Measurements from ENCODE around the gene OSBPL1A. TPM values are rescaled to one million over a fixed set of nuclear protein-coding genes. Genes with fewer than 3 reads are reported as not detected.

The OSBPL1A gene
- total and polyA plus RNA-seq, 2 of the 8 experiments (the other 6 are each of a cell fraction or from before 2014, with no cell fraction given): 53.2 to 74.9 TPM

- POLR2A ChIA-PET (ENCODE audit: partially characterized antibody): interaction anchor here (1.1 to 2.9 kb wide), 2 partner anchors 31 to 70 kb away, joined by 3 to 18 read pairs; partner anchors contain the start of gene OSBPL1A
- H3K4me2 ChIP-seq (ENCODE audit: insufficient read depth in 1 of 2, low read depth in 2 of 2, low read length in 2 of 2): no peak overlapping the region
Observed at GRCh38 chr18:24428709-24429108, 31.1 kb upstream of the OSBPL1A start.

More at GRCh38 chr18:24428709-24429108, 31.1 kb upstream of the OSBPL1A start:
- H3K18ac ChIP-seq (ENCODE audit: extremely low read depth, low read length): no peak overlapping the region
- H3K9me3 ChIP-seq (ENCODE audit: insufficient read depth in 2 of 2, low read depth in 1 of 2, low read length in 1 of 2): no peaks in the 10 kb centered on the region
- H3K23me2 ChIP-seq (ENCODE audit: low read depth, low read length): peaks cover 3% of the 10 kb centered on the region; the same call in 1 of the 2 replicates
- CTCF ChIA-PET (ENCODE audit: partially characterized antibody): interaction anchor here (0.7 to 1.9 kb wide), 12 partner anchors 12 to 248 kb away, joined by 3 to 10 read pairs (median 4); partner anchors contain the start of gene OSBPL1A
- H3K14ac ChIP-seq (ENCODE audit: insufficient read length): no peak overlapping the region
- H3K79me2 ChIP-seq (ENCODE audit: control insufficient read depth in 1 of 2, insufficient read depth in 2 of 2, low read length in 2 of 2): peaks cover 0 to 21% of the 10 kb centered on the region in 2 experiments; a peak in 2 of 4 replicates
- no peak overlapping the region for H3K56ac ChIP-seq (replicated peaks; ENCODE audit: insufficient read length, low read depth, low read length)
- H4K8ac ChIP-seq (ENCODE audit: extremely low read depth, insufficient read depth, low read length): no peak overlapping the region
- H2BK5ac ChIP-seq (ENCODE audit: low read depth, low read length): no peak overlapping the region
- no peak overlapping the region for H2AFZ ChIP-seq (ENCODE audit: low read length)
- H2AK5ac ChIP-seq (ENCODE audit: low read depth, low read length): no peak overlapping the region
- no peak overlapping the region for H3K4ac ChIP-seq (replicated peaks; ENCODE audit: insufficient read length, low read depth, low read length)
- WGBS, 2 experiments (ENCODE audit: extremely low coverage in 1 of 2, insufficient coverage in 1 of 2, insufficient read length in 1 of 2, insufficient replicate concordance in 2 of 2, low coverage in 1 of 2, low lambda C conversion rate in 2 of 2, missing lambda C conversion rate in 1 of 2): 90% methylated on average over 3 of the region's 3 CpGs; no CpG with 5 or more reads in 1 of the 2 experiments
- no peak overlapping the region for H4K91ac ChIP-seq (replicated peaks; ENCODE audit: insufficient read length, low read length)
- peaks cover 0 to 6% (median 1%) of the 10 kb centered on the region in 4 experiments; a peak in 2 of 7 replicates for H3K4me1 ChIP-seq (replicated peaks in 1 of 4; ENCODE audit: control insufficient read depth in 3 of 4, insufficient read depth in 4 of 4, low read length in 3 of 4)
- H3K23ac ChIP-seq (ENCODE audit: insufficient read length): no peak overlapping the region
- no peak overlapping the region for H2BK20ac ChIP-seq (ENCODE audit: low read length)
- DNase-seq (ENCODE audit: low read depth in 1 of 2, low spot score in 2 of 2) (no peak), FAIRE-seq (peak; percentile 62)
- no peaks in the 10 kb centered on the region for H3K27me3 ChIP-seq (replicated peaks in 1 of 4; ENCODE audit: control insufficient read depth in 3 of 4, extremely low read depth in 1 of 4, insufficient read depth in 3 of 4, low read length in 3 of 4)
- H4K5ac ChIP-seq (ENCODE audit: insufficient read length, low read depth, low read length): no peak overlapping the region
- no peak overlapping the region for H3K27ac ChIP-seq (ENCODE audit: low read depth, low read length)
- H3K9ac ChIP-seq (replicated peaks in 1 of 4; ENCODE audit: extremely low read depth in 1 of 4, low read depth in 3 of 4, low read length in 3 of 4): no peak overlapping the region
- H3K79me1 ChIP-seq (ENCODE audit: low read depth, low read length): no peaks in the 10 kb centered on the region
- TF ChIP-seq CTCF (IDR thresholded peaks at IDR 0.05; ENCODE audit: control extremely low read depth in 1 of 3, insufficient read depth in 1 of 3, low read depth in 1 of 3, low read length in 3 of 3): peak in 2 of 3 experiments; percentile 3 to 35; a peak in 2 of 4 replicates
- 0 out of 4 replicates have a peak, but pooled peaks of 1 of the 2 experiments have one; percentile 6 for TF ChIP-seq RAD21 (IDR thresholded peaks at IDR 0.05 in 1 of 2, conservative IDR thresholded peaks at IDR 0.05 in 1 of 2; ENCODE audit: low read depth in 2 of 2, low read length in 2 of 2)
- no peak for TF ChIP-seq RXRA (IDR thresholded peaks at IDR 0.05; ENCODE audit: insufficient read depth, low read depth, low read length)
- peaks cover 0 to 29% (median 7%) of the 10 kb centered on the region in 4 experiments; a peak in 3 of 8 replicates for H3K36me3 ChIP-seq (ENCODE audit: control insufficient read depth in 2 of 4, insufficient read depth in 4 of 4, low read length in 3 of 4)
- no peak overlapping the region for H2BK12ac ChIP-seq (ENCODE audit: low read depth, low read length)
- H2BK120ac ChIP-seq (replicated peaks; ENCODE audit: low read depth, low read length): no peak overlapping the region
- no peaks in the 10 kb centered on the region for H4K20me1 ChIP-seq (replicated peaks in 1 of 2; ENCODE audit: control insufficient read depth in 1 of 2, insufficient read depth in 2 of 2, low read length in 2 of 2)
- H3K4me3 ChIP-seq (ENCODE audit: extremely low read depth in 1 of 4, insufficient read depth in 2 of 4, low read depth in 3 of 4, low read length in 4 of 4): peak overlapping the region in 1 of 4 experiments; percentile 94; a peak in 2 of 8 replicates
- H2BK15ac ChIP-seq (ENCODE audit: low read length): no peak overlapping the region
